HG03039 (cell line): ENCODE measurements around the gene NPTN.
"Not testable (repeated sequence)": the region's sequence is repeated elsewhere in the genome, so short reads cannot be mapped to it uniquely, and the experiment has no call there.

ENCODE experiments used
- ATAC-seq: cut with Tn5 transposase; IDR thresholded peaks from one replicate; pipeline ENCODE4 v1.9.1; 2021; ENCODE audit warnings: mild to moderate bottlenecking, moderate library complexity; ENCODE audit not compliant: unreplicated experiment

Gene NPTN

GRCh38 chr15:73573572-73573971 is 59.6 kb downstream of the NPTN start:
- no peak for ATAC-seq

DNA sequence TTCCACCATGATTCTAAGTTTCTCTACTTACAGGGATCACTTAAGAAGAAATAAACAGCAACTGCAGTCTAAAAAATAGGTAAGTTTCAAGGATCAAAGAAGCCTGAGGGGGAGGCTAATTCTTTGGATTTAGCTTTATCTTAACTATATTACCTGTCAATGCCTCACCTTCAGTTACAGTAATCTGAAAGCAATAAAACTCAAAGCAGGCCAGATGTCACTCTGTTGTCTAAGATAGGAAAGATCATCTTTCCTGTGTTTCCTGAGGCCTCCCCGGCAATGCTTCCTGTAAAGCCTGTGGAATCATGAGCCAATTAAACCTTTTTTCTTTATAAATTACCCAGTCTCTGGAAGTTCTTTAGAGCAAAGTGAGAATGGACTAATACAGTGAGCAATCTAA is 60.2 kb downstream of the NPTN start:
- no peak for ATAC-seq

GRCh38 chr15:73572296-73572695 is 60.9 kb downstream of the NPTN start:
- no peak for ATAC-seq

- ATAC-seq, result no peak
These were observed 61.8 kb downstream of the NPTN start for GRCh38 chr15:73571346-73571745.

- ATAC-seq, result no peak
These were observed 62.7 kb downstream of the NPTN start for GRCh38 chr15:73570355-73571032.

- ATAC-seq, result no peak
These were observed 63.8 kb downstream of the NPTN start for GRCh38 chr15:73569361-73569760.

GRCh38 chr15:73568564-73569280 is 64.5 kb downstream of the NPTN start:
- no peak for ATAC-seq

DNA sequence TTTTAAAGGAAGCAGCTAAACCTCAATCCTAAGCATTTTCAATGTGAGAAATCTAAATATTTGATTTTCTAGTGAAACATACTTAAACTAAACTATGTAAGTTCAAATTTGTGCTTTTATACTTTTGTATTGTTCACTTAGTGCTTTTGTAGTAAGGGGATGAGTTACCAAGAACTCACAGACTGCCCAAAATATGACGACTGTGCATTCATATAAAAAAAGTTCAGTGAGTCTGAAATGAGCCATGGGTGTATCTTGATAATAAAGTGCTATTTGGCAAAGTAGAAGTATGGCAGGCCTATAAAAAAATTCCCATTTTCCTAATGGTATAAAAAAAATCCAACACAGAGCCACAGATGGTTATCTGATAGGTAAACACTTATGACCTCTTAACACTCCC is 66.2 kb downstream of the NPTN start:
- ATAC-seq, result no peak

- no peak for ATAC-seq
These were observed 68.9 kb downstream of the NPTN start for GRCh38 chr15:73564255-73564654.

DNA sequence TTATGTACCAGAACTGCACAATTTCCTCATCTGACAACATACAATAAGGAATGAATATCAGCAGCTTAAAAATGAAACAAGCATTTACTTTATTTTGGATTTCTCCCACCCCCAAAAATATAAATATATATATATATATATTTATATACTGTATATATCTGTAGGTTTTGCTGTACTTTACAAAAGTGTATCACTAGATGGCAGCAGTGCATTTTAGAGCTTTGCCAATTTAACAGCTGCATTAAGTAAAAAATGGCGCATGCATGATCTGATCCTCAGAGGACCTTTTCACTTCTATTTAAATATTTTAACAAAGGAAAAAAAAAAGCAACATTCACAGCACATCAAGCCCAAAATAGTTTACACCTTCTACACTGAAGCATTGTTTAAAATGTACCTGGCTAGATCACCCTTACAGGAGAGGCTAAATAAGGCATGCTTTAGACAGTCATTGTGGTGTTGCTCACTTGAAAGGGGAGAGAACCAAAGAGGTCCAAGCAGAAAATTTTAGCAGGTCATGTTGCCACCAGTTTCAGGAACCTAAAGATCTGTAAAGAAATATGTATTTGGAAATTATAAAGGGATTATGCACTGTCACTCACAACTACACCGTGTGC is 72.6 kb downstream of the NPTN start:
- no peak for ATAC-seq

DNA sequence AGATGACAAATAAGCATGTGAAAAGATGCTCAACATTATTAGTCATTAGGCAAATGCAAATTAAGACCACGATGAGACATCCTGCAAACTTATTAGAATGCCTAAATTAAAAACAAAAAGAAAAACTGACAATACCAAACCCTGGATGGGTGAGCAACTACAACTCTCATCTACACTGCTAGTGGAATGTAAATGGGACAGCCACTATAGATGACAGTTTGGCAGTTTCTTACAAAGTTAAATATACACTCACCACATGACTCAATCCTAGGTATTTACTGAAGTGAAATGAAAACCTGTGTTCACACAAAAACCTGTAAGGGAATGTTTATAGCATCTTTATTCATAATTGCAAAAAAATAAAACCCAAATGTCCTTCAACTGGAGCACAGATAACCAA is 74.7 kb downstream of the NPTN start:
- ATAC-seq, result no peak

- ATAC-seq, result no peak
These were observed 78.1 kb downstream of the NPTN start for GRCh38 chr15:73555080-73555479.

DNA sequence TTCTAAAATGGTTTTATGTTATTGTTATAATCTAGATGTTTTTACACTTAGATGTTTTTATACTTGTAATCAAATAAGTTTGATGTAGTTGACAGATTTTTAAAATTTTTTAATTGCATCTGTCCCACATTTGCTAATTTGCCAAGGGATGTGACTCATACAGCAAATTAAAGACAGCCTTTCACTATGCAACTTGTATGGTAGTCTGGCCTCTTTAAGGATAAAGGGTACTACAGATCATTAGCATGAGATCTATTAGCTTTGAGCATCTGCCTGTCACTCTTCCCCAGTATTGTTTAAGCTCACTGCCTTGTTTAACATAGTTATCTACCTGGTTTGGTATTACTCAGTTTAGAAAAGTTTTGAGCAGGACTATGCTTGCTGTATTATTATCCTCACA is 83.0 kb downstream of the NPTN start:
- no peak for ATAC-seq

DNA sequence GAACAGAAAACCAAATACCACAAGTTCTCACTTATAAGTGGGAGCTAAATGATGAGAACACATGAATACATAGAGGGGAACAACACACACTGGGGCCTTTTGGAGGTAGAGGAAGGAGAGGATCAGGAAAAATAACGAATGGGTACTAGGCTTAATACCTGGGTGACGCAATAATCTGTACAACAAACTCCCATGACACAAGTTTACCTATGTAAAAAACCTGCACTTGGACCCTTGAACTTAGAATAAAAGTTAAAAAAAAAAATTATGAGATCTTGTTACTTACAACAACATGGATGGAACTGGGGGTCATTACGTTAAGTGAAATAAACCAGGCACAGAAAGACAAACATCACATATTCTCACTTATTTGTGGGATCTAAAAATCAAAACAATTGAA is 84.3 kb downstream of the NPTN start:
- not testable (repeated sequence) for ATAC-seq

DNA sequence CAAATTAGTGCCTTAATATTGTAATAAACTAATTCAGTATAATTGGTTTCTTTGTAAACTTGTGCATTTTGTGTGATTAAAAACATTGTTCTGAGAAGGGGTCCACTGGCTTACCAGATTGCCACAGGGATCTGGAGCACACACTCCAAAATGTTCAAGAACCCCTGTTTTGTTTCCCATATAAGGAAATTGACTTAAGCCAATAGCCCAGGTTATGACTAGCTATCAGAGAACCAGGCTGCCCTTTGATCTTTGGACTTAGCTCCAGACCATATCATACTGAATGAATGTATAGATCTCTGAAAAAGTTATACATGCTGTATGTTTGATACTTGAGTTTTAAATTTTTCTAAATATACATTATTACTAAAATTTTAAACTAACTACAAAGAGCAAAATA is 91.7 kb downstream of the NPTN start:
- ATAC-seq, result no peak

DNA sequence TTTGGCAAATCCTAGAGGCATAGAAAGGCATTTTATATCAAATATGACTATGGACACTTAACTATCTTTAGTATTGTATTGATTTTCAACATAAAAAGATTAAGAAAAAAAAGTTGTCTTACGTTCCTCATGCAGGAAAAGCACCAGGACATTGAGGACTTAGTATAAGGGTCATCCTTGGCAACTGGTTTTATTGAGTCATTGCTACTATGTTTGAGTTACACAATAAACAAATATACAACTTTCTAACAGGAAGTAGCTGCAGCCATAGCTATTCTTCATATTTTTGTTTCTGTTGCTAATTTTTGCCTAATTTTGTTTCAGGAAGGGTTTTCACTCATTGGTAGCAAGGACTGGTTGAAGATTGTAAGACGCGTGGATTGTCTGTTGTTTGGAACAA is 93.0 kb downstream of the NPTN start:
- ATAC-seq, result no peak

- ATAC-seq, result no peak
These were observed 93.7 kb downstream of the NPTN start for GRCh38 chr15:73539212-73540128.

GRCh38 chr15:73538563-73539211 is 94.5 kb downstream of the NPTN start:
- no peak for ATAC-seq

DNA sequence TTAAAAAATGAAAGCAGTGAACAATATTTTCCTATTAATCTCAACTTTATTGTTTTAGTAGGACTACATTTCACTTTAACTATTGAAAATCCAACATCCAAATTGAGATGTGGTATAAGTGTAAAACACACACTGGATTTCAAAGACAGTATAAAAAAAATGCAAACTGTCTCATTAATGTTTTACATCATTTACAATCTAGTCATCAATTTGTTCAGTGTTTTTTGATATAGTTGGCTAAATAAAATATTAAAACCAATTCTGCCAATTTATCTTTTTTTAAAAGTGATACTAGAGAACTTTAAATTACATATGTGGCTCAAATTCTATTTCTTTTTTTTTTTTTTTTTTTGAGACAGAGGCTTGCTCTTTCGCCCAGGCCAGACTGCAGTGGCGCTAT is 95.1 kb downstream of the NPTN start:
- no peak for ATAC-seq

DNA sequence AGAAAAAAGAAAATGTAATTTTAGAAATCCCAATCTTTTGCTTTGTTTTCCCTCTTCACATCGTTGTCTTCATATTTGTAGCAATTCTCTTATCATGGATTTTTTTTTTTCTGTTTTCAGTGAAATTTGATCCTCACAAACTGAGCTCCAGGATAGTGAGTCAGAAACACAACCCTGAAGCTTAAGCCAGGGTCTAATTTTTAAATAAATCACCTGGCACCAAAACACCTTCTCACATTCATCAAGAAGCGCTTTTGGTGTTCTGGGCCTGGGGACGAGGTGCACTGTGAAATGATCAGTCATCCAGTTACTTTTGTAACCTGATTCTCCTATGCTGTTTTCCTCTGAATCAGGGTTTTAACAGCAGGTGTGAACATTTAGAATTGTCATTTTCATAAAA is 102.5 kb downstream of the NPTN start:
- ATAC-seq, result no peak

DNA sequence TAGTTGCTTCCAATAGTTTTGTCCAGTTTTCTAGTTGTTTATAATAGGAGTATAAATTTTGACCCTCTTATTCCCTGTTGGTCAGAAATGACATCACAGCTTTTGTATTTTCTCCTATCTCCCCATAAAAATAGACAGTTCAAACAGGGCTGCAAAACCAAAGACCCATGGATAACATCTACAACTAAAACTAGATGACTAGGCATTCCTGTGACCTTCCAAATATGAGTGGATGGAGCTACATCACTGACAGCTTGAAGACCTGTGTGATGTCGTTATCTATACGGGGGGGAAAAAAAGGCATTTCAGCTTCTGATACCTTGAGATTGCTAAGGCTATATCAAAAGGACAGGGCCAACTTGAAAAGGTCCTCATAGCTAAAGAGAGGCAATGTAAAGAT is 105.6 kb downstream of the NPTN start:
- no peak for ATAC-seq
